H1 (cell line): ENCODE data around the gene SMARCA2. TPM values are rescaled to one million over a fixed set of nuclear protein-coding genes. Genes with fewer than 3 reads are reported as not detected.

Source experiments
- CTCF ChIA-PET: fragments of 300-600 bp; sonication (Branson Sonifier 250); formaldehyde crosslinking; loops from one replicate; lab custom pipeline; 2021; ENCODE audit not compliant: partially characterized antibody; lab: Charles Lee
- POLR2A ChIA-PET: fragments of 300-600 bp; sonication (Branson Sonifier 250); formaldehyde crosslinking; loops from one replicate; lab custom pipeline; 2021; ENCODE audit warnings: inconsistent platforms; ENCODE audit not compliant: partially characterized antibody; lab: Charles Lee
- DNase-seq, 2 experiments: peaks; one replicate each; pipeline versions ENCODE4 v3.0.0 to v3.0.0-alpha.2; 2010 to 2022; ENCODE audit warnings: low spot score in 2 of 2, low read depth in 1 of 2, mixed read lengths in 1 of 2
- FAIRE-seq: peaks from 2 replicates; lab custom pipeline; 2011; peaks lifted over from hg19 to GRCh38; lab: Jason Lieb, UNC
- H2AFZ ChIP-seq: 2 replicates; pipeline ENCODE4 v1.8.1; 2012; ENCODE audit warnings: low read length, inconsistent platforms
- H2AK5ac ChIP-seq: 2 replicates; pipeline ENCODE4 v1.6.1; 2013; ENCODE audit warnings: low read depth, low read length
- H2BK120ac ChIP-seq: replicated peaks from 2 replicates; pipeline ENCODE3; 2013; ENCODE audit warnings: low read depth, low read length, inconsistent platforms
- H2BK12ac ChIP-seq: 2 replicates; pipeline ENCODE4 v1.6.1; 2013; ENCODE audit warnings: low read depth, low read length
- H2BK15ac ChIP-seq: 2 replicates; pipeline ENCODE4 v1.6.1; 2013; ENCODE audit warnings: low read length
- H2BK20ac ChIP-seq: 2 replicates; pipeline ENCODE4 v1.6.1; 2013; ENCODE audit warnings: low read length
- H2BK5ac ChIP-seq: 2 replicates; pipeline ENCODE4 v1.6.1; 2013; ENCODE audit warnings: low read depth, low read length
- H3K14ac ChIP-seq: 2 replicates; pipeline ENCODE4 v1.6.1; 2013; ENCODE audit warnings: inconsistent platforms; ENCODE audit not compliant: insufficient read length
- H3K18ac ChIP-seq: 2 replicates; pipeline ENCODE4 v1.6.1; 2013; ENCODE audit warnings: low read length; ENCODE audit errors: extremely low read depth
- H3K23ac ChIP-seq: 2 replicates; pipeline ENCODE4 v1.6.1; 2013; ENCODE audit warnings: inconsistent platforms; ENCODE audit not compliant: insufficient read length
- H3K23me2 ChIP-seq: 2 replicates; pipeline ENCODE4 v1.6.1; 2013; ENCODE audit warnings: low read depth, low read length
- H3K27ac ChIP-seq: 2 replicates; pipeline ENCODE4 v1.6.1; 2011; ENCODE audit warnings: low read depth, low read length, inconsistent platforms
- H3K27me3 ChIP-seq, 4 experiments: replicated peaks in 1 of 4; 1 replicate in 1 of 4; 2 replicates in 3 of 4; pipeline versions ENCODE4 v1.6.1 to v1.8.1; 2011 to 2013; ENCODE audit warnings: low read length in 3 of 4, mild to moderate bottlenecking in 3 of 4, inconsistent platforms in 2 of 4, mixed read lengths in 2 of 4, moderate library complexity in 1 of 4; ENCODE audit not compliant: control insufficient read depth in 3 of 4, insufficient read depth in 3 of 4; ENCODE audit errors: extremely low read depth in 1 of 4
- H3K36me3 ChIP-seq, 4 experiments: 2 replicates each; pipeline versions ENCODE4 v1.6.1 to v1.8.1; 2011 to 2013; ENCODE audit warnings: mild to moderate bottlenecking in 4 of 4, low read length in 3 of 4, moderate library complexity in 2 of 4, control low read depth in 1 of 4, inconsistent platforms in 1 of 4; ENCODE audit not compliant: insufficient read depth in 4 of 4, control insufficient read depth in 2 of 4
- H3K4ac ChIP-seq: replicated peaks from 2 replicates; pipeline ENCODE3; 2013; ENCODE audit warnings: low read length, low read depth, mixed read lengths, inconsistent platforms; ENCODE audit not compliant: insufficient read length
- H3K4me1 ChIP-seq, 4 experiments: replicated peaks in 1 of 4; 1 replicate in 1 of 4; 2 replicates in 3 of 4; pipeline versions ENCODE4 v1.6.1 to v1.8.1; 2011 to 2013; ENCODE audit warnings: low read length in 3 of 4, inconsistent platforms in 2 of 4, mixed read lengths in 1 of 4; ENCODE audit not compliant: insufficient read depth in 4 of 4, control insufficient read depth in 3 of 4
- H3K4me2 ChIP-seq, 2 experiments: 2 replicates each; pipeline versions ENCODE4 v1.6.1 to v1.8.1; 2011 to 2013; ENCODE audit warnings: low read depth in 2 of 2, low read length in 2 of 2, control low read depth in 1 of 2, inconsistent platforms in 1 of 2, mild to moderate bottlenecking in 1 of 2; ENCODE audit not compliant: insufficient read depth in 1 of 2
- H3K4me3 ChIP-seq, 4 experiments: fragments of 200-600, 300-600 bp in 1 of 4; sonication (generic), shearing (Covaris generic), sonication (Bioruptor Twin) in 1 of 4; 2 replicates each; pipeline versions ENCODE4 v1.5.1 to v1.8.1; 2011 to 2016; ENCODE audit warnings: low read length in 4 of 4, low read depth in 3 of 4, control low read depth in 2 of 4, inconsistent platforms in 2 of 4, mild to moderate bottlenecking in 2 of 4, mixed read lengths in 1 of 4, moderate library complexity in 1 of 4; ENCODE audit not compliant: insufficient read depth in 2 of 4; ENCODE audit errors: extremely low read depth in 1 of 4
- H3K56ac ChIP-seq: replicated peaks from 2 replicates; pipeline ENCODE3; 2013; ENCODE audit warnings: low read depth, mild to moderate bottlenecking, mixed read lengths, low read length, inconsistent platforms; ENCODE audit not compliant: insufficient read length
- H3K79me1 ChIP-seq: 2 replicates; pipeline ENCODE4 v1.6.1; 2013; ENCODE audit warnings: low read depth, low read length, control low read depth
- H3K79me2 ChIP-seq, 2 experiments: 2 replicates each; pipeline versions ENCODE4 v1.6.1 to v1.8.1; 2012 to 2013; ENCODE audit warnings: low read length in 2 of 2, mild to moderate bottlenecking in 2 of 2, inconsistent platforms in 1 of 2; ENCODE audit not compliant: insufficient read depth in 2 of 2, control insufficient read depth in 1 of 2
- H3K9ac ChIP-seq, 4 experiments: replicated peaks in 1 of 4; 1 replicate in 1 of 4; 2 replicates in 3 of 4; pipeline versions ENCODE4 v1.6.1 to v1.8.1; 2011 to 2013; ENCODE audit warnings: low read depth in 3 of 4, low read length in 3 of 4, control low read depth in 2 of 4, mild to moderate bottlenecking in 2 of 4, moderate library complexity in 2 of 4, inconsistent platforms in 1 of 4; ENCODE audit errors: extremely low read depth in 1 of 4
- H3K9me3 ChIP-seq, 2 experiments: 2 replicates each; pipeline versions ENCODE4 v1.6.1 to v1.8.1; 2012 to 2013; ENCODE audit warnings: mild to moderate bottlenecking in 2 of 2, moderate library complexity in 2 of 2, control low read depth in 1 of 2, inconsistent platforms in 1 of 2, low read depth in 1 of 2, low read length in 1 of 2, mixed read lengths in 1 of 2; ENCODE audit not compliant: insufficient read depth in 2 of 2
- H4K20me1 ChIP-seq, 2 experiments: replicated peaks in 1 of 2; 2 replicates each; pipeline versions ENCODE3 to v1.8.1; 2011 to 2013; ENCODE audit warnings: inconsistent platforms in 2 of 2, low read length in 2 of 2, mild to moderate bottlenecking in 1 of 2; ENCODE audit not compliant: insufficient read depth in 2 of 2, control insufficient read depth in 1 of 2
- H4K5ac ChIP-seq: 2 replicates; pipeline ENCODE4 v1.6.1; 2013; ENCODE audit warnings: low read length, low read depth, mixed read lengths, inconsistent platforms; ENCODE audit not compliant: insufficient read length
- H4K8ac ChIP-seq: 2 replicates; pipeline ENCODE4 v1.8.0; 2013; ENCODE audit warnings: mild to moderate bottlenecking, moderate library complexity, low read length, inconsistent platforms; ENCODE audit not compliant: insufficient read depth; ENCODE audit errors: extremely low read depth
- H4K91ac ChIP-seq: replicated peaks from 2 replicates; pipeline ENCODE3; 2013; ENCODE audit warnings: low read length, mixed read lengths, inconsistent platforms; ENCODE audit not compliant: insufficient read length
- BACH1 ChIP-seq: IDR thresholded peaks from 2 replicates; pipeline ENCODE4 v1.6.1; 2012; ENCODE audit warnings: low read length, improper control_type of control experiment
- JUND ChIP-seq: IDR thresholded peaks from 2 replicates; pipeline ENCODE4 v1.6.1; 2011; ENCODE audit warnings: mild to moderate bottlenecking, improper control_type of control experiment, low read length
- TEAD4 ChIP-seq: IDR thresholded peaks from 2 replicates; pipeline ENCODE4 v1.6.1; 2012; ENCODE audit warnings: low read depth, low read length, inconsistent platforms, mixed read lengths
- YY1 ChIP-seq: IDR thresholded peaks from 2 replicates; pipeline ENCODE4 v1.6.1; 2011; ENCODE audit warnings: low read depth, mild to moderate bottlenecking, low read length
- ZNF274 ChIP-seq: IDR thresholded peaks from 2 replicates; pipeline ENCODE4 v1.7.0; 2012; ENCODE audit warnings: low read length, borderline replicate concordance; ENCODE audit errors: extremely low read depth
- WGBS, 2 experiments: shearing (Covaris generic) in 1 of 2; methylation state at CpG; one replicate each; pipeline versions ENCODE4 v1.1.6 to v1.1.7; 2013 to 2015; ENCODE audit warnings: low lambda C conversion rate in 2 of 2, mixed read lengths in 2 of 2, inconsistent platforms in 1 of 2, low coverage in 1 of 2, missing lambda C conversion rate in 1 of 2; ENCODE audit not compliant: insufficient replicate concordance in 2 of 2, insufficient coverage in 1 of 2, insufficient read length in 1 of 2; ENCODE audit errors: extremely low coverage in 1 of 2, missing lambda C conversion rate in 1 of 2; 5-methylcytosine and 5-hydroxymethylcytosine counted together
- polyA plus RNA-seq, 7 experiments: library from polyadenylated mRNA; depleted of rRNA in 3 of 7; stranded (reverse) in 5 of 7; unstranded in 2 of 7; fragments of >200 nt in 5 of 7; fragments of 200-250 nt in 2 of 7; gene quantifications; 1 replicate in 5 of 7; 2 replicates in 1 of 7; 4 replicates in 1 of 7; pipeline versions ENCODE4 v1.2.1 to v1.2.3, GENCODE V29; 2011 to 2013; ENCODE audit warnings: missing spikeins in 2 of 7, mixed read lengths in 2 of 7
- total RNA-seq: library from RNA; stranded (reverse); fragmentation: NEBNext Ultra II Directional; extraction: Animal tissue kit (Norgen Biotek cat#: 25700); gene quantifications from 2 replicates; pipeline ENCODE4 v1.2.1, GENCODE V29; 2021

The SMARCA2 gene
- total and polyA plus RNA-seq, 2 of the 8 experiments (the other 6 are each of a cell fraction or from before 2014, with no cell fraction given) = 6.3 to 21.7 TPM

DNA sequence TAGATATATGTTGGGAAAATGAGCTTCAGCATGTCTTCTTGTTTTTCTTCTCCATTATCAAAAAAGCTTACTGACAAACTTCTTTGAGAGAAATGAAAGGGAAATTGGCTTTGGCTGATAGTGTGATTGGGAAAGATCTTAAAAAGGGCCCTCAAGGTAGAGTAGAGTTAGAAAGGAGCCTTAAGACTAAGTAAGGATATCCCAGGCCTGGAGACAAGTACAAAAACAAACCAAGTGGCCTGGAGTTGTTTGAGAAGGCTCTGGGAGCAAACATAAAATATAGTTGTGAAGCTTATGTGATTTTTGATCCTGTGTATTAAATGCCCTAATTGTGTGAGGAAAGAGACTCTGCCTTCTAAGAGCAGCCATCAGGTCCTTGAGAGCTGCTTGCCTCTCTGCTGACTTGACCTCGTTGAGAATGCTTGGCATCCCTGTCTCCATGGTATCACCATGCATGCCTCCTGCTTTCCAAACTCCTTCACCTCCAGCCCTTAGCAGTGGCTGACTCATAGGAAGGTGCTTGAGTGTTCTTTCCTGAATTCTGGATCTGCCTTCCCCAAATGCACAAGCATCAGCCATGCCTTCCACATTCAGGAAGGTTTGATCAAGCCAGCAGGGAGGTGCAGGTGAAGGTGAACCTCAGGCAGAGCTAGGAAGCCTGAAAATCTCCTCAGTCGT is 78.9 kb downstream of the SMARCA2 start:
- Histone ChIP-seq H3K9me3 (no peaks in the 10 kb centered on the region), H3K36me3 (no peaks in the 10 kb centered on the region), H2BK5ac (no peak overlapping the region), H4K8ac (no peak overlapping the region), H3K4me1 (no peaks in the 10 kb centered on the region), H3K27ac (no peak overlapping the region), H3K23ac (no peak overlapping the region), H3K23me2 (no peaks in the 10 kb centered on the region), H2AFZ (no peak overlapping the region), H3K9ac (no peak overlapping the region), H3K79me2 (no peaks in the 10 kb centered on the region), H2BK20ac (no peak overlapping the region), H4K20me1 (no peaks in the 10 kb centered on the region), H2BK15ac (no peak overlapping the region), H3K56ac (no peak overlapping the region)
- FAIRE-seq = peak; percentile 55
- POLR2A ChIA-PET = interaction anchor here (1.6 kb wide), 1 partner anchor 14 kb away, joined by 3 read pairs; no protein-coding TSS in a partner anchor
- WGBS, 2 experiments = 82% methylated on average over 2 of the region's 2 CpGs; no CpG with 5 or more reads in 1 of the 2 experiments
- TF ChIP-seq BACH1 (no peak), JUND (no peak), ZNF274 (no peak), YY1 (no peak), TEAD4 (peak; percentile 46; the same call in 1 of the 2 replicates)
- TF ChIP-seq, all 59 proteins: peak for 1
- no peaks in the 10 kb centered on the region for H3K79me1 ChIP-seq
- no peaks in the 10 kb centered on the region for H3K27me3 ChIP-seq
- no peak overlapping the region for H3K4me2 ChIP-seq
- no peak overlapping the region for H3K4ac ChIP-seq
- H3K4me3 ChIP-seq = no peak overlapping the region
- peak in 1 of 2 experiments; percentile 15 for DNase-seq
- H2BK120ac ChIP-seq = no peak overlapping the region
- no peak overlapping the region for H4K91ac ChIP-seq
- no peak overlapping the region for H2AK5ac ChIP-seq
- no peak overlapping the region for H4K5ac ChIP-seq
- H2BK12ac ChIP-seq = peak overlapping the region; percentile 6; the same call in 1 of the 2 replicates
- H3K14ac ChIP-seq = no peak overlapping the region
- CTCF ChIA-PET = interaction anchor here (0.7 to 1.3 kb wide), 5 partner anchors 23 to 247 kb away, joined by 3 to 5 read pairs (median 3); no protein-coding TSS in a partner anchor
- H3K18ac ChIP-seq = no peak overlapping the region
